HepG2 (cell line): ENCODE measurements around the gene PIBF1. TPM values are rescaled to one million over a fixed set of nuclear protein-coding genes. Genes with fewer than 3 reads are reported as not detected.
A peak's percentile ranks its signal among the peaks of the same experiment; 100 is the strongest.

ENCODE experiments used
- ATAC-seq: fragments of 200-7000 bp; cut with Tn5 transposase; 3 replicates; pipeline ENCODE4 v1.9.1; 2020; ENCODE audit warnings: mild to moderate bottlenecking, moderate library complexity
- BruUV-seq: library from RNA; stranded (reverse); fragments of 400-500 nt; replicated peaks from 2 replicates; lab custom pipeline; 2021; lab: Mats Ljungman, UMichigan
- CTCF ChIA-PET: fragments of 300-600 bp; formaldehyde crosslinking; extraction: SDS; loops from one replicate; lab custom pipeline; 2021; ENCODE audit warnings: low total read pairs, inconsistent platforms, low intra/inter-chr PET ratio; lab: Yijun Ruan, JAX
- POLR2A ChIA-PET: fragments of 350-600 bp; sonication (Branson Sonifier 250); formaldehyde crosslinking; loops from one replicate; lab custom pipeline; 2020; ENCODE audit warnings: antibody characterized with exemption, inconsistent platforms; lab: Yijun Ruan, JAX
- DNase-seq: peaks from one replicate; pipeline ENCODE4 v3.0.0-alpha.2; 2015; ENCODE audit warnings: low spot score
- FAIRE-seq: peaks from 3 replicates; lab custom pipeline; 2011; peaks lifted over from hg19 to GRCh38; lab: Jason Lieb, UNC
- H2AFZ ChIP-seq: one replicate; pipeline ENCODE4 v1.6.1; 2011; ENCODE audit warnings: low read length, inconsistent platforms
- H3K27ac ChIP-seq: fragments of 300-600 bp; 3 replicates; pipeline ENCODE4 v1.8.0; 2011; ENCODE audit warnings: mixed run types, mild to moderate bottlenecking, mixed read lengths, low read length, inconsistent platforms; ENCODE audit not compliant: insufficient read depth; ENCODE audit errors: extremely low read length
- H3K27me3 ChIP-seq, 2 experiments: fragments of 200-600 bp in 1 of 2; 2 replicates in 1 of 2; 3 replicates in 1 of 2; pipeline versions ENCODE4 v1.6.0 to v1.8.0; 2011; ENCODE audit warnings: low read length in 2 of 2, mild to moderate bottlenecking in 2 of 2, moderate library complexity in 2 of 2, inconsistent platforms in 1 of 2; ENCODE audit not compliant: insufficient read depth in 2 of 2, control insufficient read depth in 1 of 2
- H3K36me3 ChIP-seq, 2 experiments: fragments of 200-600 bp in 1 of 2; replicated peaks in 1 of 2; 2 replicates in 1 of 2; 3 replicates in 1 of 2; pipeline versions ENCODE4 v1.5.1 to v1.8.0; 2011; ENCODE audit warnings: low read length in 2 of 2, inconsistent platforms in 1 of 2; ENCODE audit not compliant: insufficient read depth in 2 of 2, control insufficient read depth in 1 of 2
- H3K4me1 ChIP-seq: 2 replicates; pipeline ENCODE4 v1.5.1; 2012; ENCODE audit warnings: low read length, inconsistent platforms; ENCODE audit not compliant: insufficient read depth
- H3K4me2 ChIP-seq: 2 replicates; pipeline ENCODE4 v1.6.0; 2011; ENCODE audit warnings: low read depth, low read length, inconsistent platforms
- H3K4me3 ChIP-seq, 3 experiments: fragments of 200-600 bp in 1 of 3; sonication (generic), shearing (Covaris generic) in 1 of 3; replicated peaks in 1 of 3; 2 replicates each; pipeline ENCODE4 v1.5.1; 2011 to 2016; ENCODE audit warnings: low read length in 3 of 3, inconsistent platforms in 2 of 3, low read depth in 2 of 3, mild to moderate bottlenecking in 2 of 3, control low read depth in 1 of 3, mixed read lengths in 1 of 3; ENCODE audit not compliant: insufficient read depth in 1 of 3
- H3K79me2 ChIP-seq: one replicate; pipeline ENCODE4 v1.6.1; 2011; ENCODE audit warnings: low read length, inconsistent platforms; ENCODE audit not compliant: insufficient read depth
- H3K9ac ChIP-seq: 2 replicates; pipeline ENCODE4 v1.6.0; 2011; ENCODE audit warnings: mild to moderate bottlenecking, low read depth, low read length, inconsistent platforms; ENCODE audit not compliant: insufficient read depth
- H3K9me3 ChIP-seq: 2 replicates; pipeline ENCODE4 v1.5.1; 2012; ENCODE audit warnings: mild to moderate bottlenecking, low read length
- H4K20me1 ChIP-seq: 2 replicates; pipeline ENCODE4 v1.6.0; 2011; ENCODE audit warnings: inconsistent platforms, mild to moderate bottlenecking, low read length, moderate library complexity; ENCODE audit not compliant: insufficient read depth
- PRDM10 ChIP-seq: sonication (generic); formaldehyde crosslinking; IDR thresholded peaks from 2 replicates; pipeline ENCODE4 v1.4.0; 2020; ENCODE audit warnings: low read depth, missing genetic modification reagents
- ZBTB33 ChIP-seq: sonication (generic); formaldehyde crosslinking; IDR thresholded peaks from 2 replicates; pipeline ENCODE4 v1.4.0; 2020; ENCODE audit warnings: missing genetic modification reagents
- ZBTB38 ChIP-seq: sonication (generic); formaldehyde crosslinking; IDR thresholded peaks from 2 replicates; pipeline ENCODE4 v1.5.1; 2020; ENCODE audit warnings: mild to moderate bottlenecking, missing genetic modification reagents
- WGBS: methylation state at CpG from one replicate; pipeline ENCODE4 v1.1.6; 2017; ENCODE audit warnings: low lambda C conversion rate; 5-methylcytosine and 5-hydroxymethylcytosine counted together
- in situ Hi-C: cut with HindIII; loops from 2 replicates; pipeline ENCODE4 v1.10.0; 2017; ENCODE audit warnings: low pct_unique_long_range_greater_than_20kb; ENCODE audit not compliant: extremely low pct_ligation_motif_present
- intact Hi-C: fragments of 100-400 bp; cut with micrococcal nuclease; formaldehyde crosslinking; loops from one replicate; pipeline ENCODE4 v1.10.0; 2022; ENCODE audit not compliant: unreplicated experiment
- polyA plus RNA-seq, 8 experiments: library from polyadenylated mRNA; depleted of rRNA in 3 of 8; stranded (reverse) in 7 of 8; unstranded in 1 of 8; fragments of >200 nt; fragmentation: Illumina TruSeq in 4 of 8; extraction: Trizol in 4 of 8; gene quantifications; 2 replicates each; pipeline versions ENCODE4 v1.2.1 to v1.2.3, GENCODE V29; 2011 to 2016; ENCODE audit warnings: low read depth in 4 of 8, missing spikeins in 1 of 8, mixed read lengths in 1 of 8; ENCODE audit not compliant: insufficient read depth in 1 of 8
- total RNA-seq, 5 experiments: library from RNA; depleted of rRNA; stranded (reverse); fragments of >200 nt; fragmentation: Illumina TruSeq; extraction: Trizol; gene quantifications; 2 replicates each; pipeline ENCODE4 v1.2.3, GENCODE V29; 2016; ENCODE audit warnings: low read depth in 1 of 5

Gene PIBF1
- total and polyA plus RNA-seq, 2 of the 13 experiments (the other 11 are each of a cell fraction or from before 2014, with no cell fraction given), result 4.2 to 15.8 TPM

- no peak for FAIRE-seq
- ChIA-PET POLR2A (no interaction called here), CTCF (no interaction called here)
- 84% methylated on average over 26 of the region's 26 CpGs for WGBS
- Histone ChIP-seq H3K4me1 (peaks cover 48% of the 10 kb centered on the region), H3K79me2 (peaks cover 2% of the 10 kb centered on the region), H3K9ac (peak overlapping the region; percentile 57; the same call in 1 of the 2 replicates), H2AFZ (no peak overlapping the region), H3K27ac (no peak overlapping the region), H3K4me3 (peak overlapping the region; percentile 73 to 87 (median 82)), H3K9me3 (no peaks in the 10 kb centered on the region), H3K36me3 (peaks cover 3 to 7% of the 10 kb centered on the region in 2 experiments; a peak in 3 of 5 replicates), H4K20me1 (no peaks in the 10 kb centered on the region), H3K27me3 (peaks cover 0 to 17% of the 10 kb centered on the region in 2 experiments; a peak in 3 of 5 replicates), H3K4me2 (peak overlapping the region; percentile 82)
- intact Hi-C loops (no loop called here), in situ Hi-C loops (loop anchor here (25.0 kb wide), 1 partner anchor 352 kb away; no protein-coding TSS in a partner anchor)
- DNase-seq, result no peak
- TSS peak; percentile 47 for BruUV-seq
- no peak for ATAC-seq
- TF ChIP-seq PRDM10 (no peak), ZBTB33 (CRISPR knock-in tag) (0 out of 2 replicates have a peak, but pooled peaks have one; percentile 13), ZBTB38 (CRISPR knock-in tag) (0 out of 2 replicates have a peak, but pooled peaks have one; percentile 23)
Measured at GRCh38 chr13:73060251-73061160, 278.6 kb downstream of the PIBF1 start.
